ENCODE results near the gene DNAJB6.

GRCh38 chr7:157292770-157293412 lies 43.9 kb upstream of the DNAJB6 start:
- TF ChIP-seq CTCF (IDR thresholded peaks at IDR 0.05): no peak
- no peak for TF ChIP-seq POLR2A (IDR thresholded peaks at IDR 0.05)
- TF ChIP-seq POLR2AphosphoS5 (IDR thresholded peaks at IDR 0.05): no peak
